Endodermal cell (in vitro differentiated cells): Measurements from ENCODE around the gene DYNC1H1. TPM values are rescaled to one million over a fixed set of nuclear protein-coding genes. Genes with fewer than 3 reads are reported as not detected.
A peak's percentile ranks its signal among the peaks of the same experiment; 100 is the strongest.

Experiments used
- DNase-seq: peaks from one replicate; pipeline ENCODE4 v3.0.0-alpha.2; 2017
- H3K27ac ChIP-seq: 2 replicates; pipeline ENCODE4 v1.5.1; 2013; ENCODE audit warnings: mild to moderate bottlenecking, low read depth, low read length, moderate library complexity
- H3K27me3 ChIP-seq: 2 replicates; pipeline ENCODE4 v1.6.1; 2013; ENCODE audit warnings: mild to moderate bottlenecking, low read length, moderate library complexity; ENCODE audit not compliant: insufficient read depth, control insufficient read depth, poor library complexity, severe bottlenecking
- H3K36me3 ChIP-seq: 2 replicates; pipeline ENCODE4 v1.7.0; 2013; ENCODE audit warnings: mild to moderate bottlenecking, low read length, moderate library complexity; ENCODE audit not compliant: control insufficient read depth, insufficient read depth
- H3K4me1 ChIP-seq: one replicate; pipeline ENCODE4 v1.7.0; 2013; ENCODE audit warnings: low read length; ENCODE audit not compliant: control insufficient read depth, insufficient read depth
- H3K4me3 ChIP-seq: 2 replicates; pipeline ENCODE4 v1.5.1; 2013; ENCODE audit warnings: mild to moderate bottlenecking, low read length, moderate library complexity
- H3K9ac ChIP-seq: 2 replicates; pipeline ENCODE4 v1.6.1; 2013; ENCODE audit warnings: mild to moderate bottlenecking, low read length, moderate library complexity; ENCODE audit not compliant: poor library complexity, severe bottlenecking; ENCODE audit errors: extremely low read depth
- H3K9me3 ChIP-seq: 2 replicates; pipeline ENCODE4 v1.6.1; 2013; ENCODE audit warnings: mild to moderate bottlenecking, low read length, moderate library complexity; ENCODE audit not compliant: control insufficient read depth
- H3K27ac Mint-ChIP-seq: 2 replicates; pipeline ENCODE4 v1.8.0; 2020; ENCODE audit warnings: mixed read lengths
- H3K27me3 Mint-ChIP-seq: 2 replicates; pipeline ENCODE4 v1.8.0; 2021; ENCODE audit warnings: mild to moderate bottlenecking, mixed read lengths; ENCODE audit not compliant: insufficient read depth
- H3K36me3 Mint-ChIP-seq: 2 replicates; pipeline ENCODE4 v1.8.0; 2020; ENCODE audit warnings: low read depth, mixed read lengths
- H3K4me1 Mint-ChIP-seq: 2 replicates; pipeline ENCODE4 v1.8.0; 2020; ENCODE audit warnings: mixed read lengths
- H3K4me3 Mint-ChIP-seq: 2 replicates; pipeline ENCODE4 v1.8.0; 2020; ENCODE audit warnings: mild to moderate bottlenecking, moderate library complexity, mixed read lengths
- H3K9me3 Mint-ChIP-seq: 2 replicates; pipeline ENCODE4 v1.8.0; 2020; ENCODE audit warnings: mild to moderate bottlenecking, mixed read lengths
- WGBS, 2 experiments: methylation state at CpG; one replicate each; pipeline versions ENCODE4 v1.1.5 to v1.1.7; 2013; ENCODE audit warnings: missing lambda C conversion rate in 2 of 2, mixed read lengths in 1 of 2; ENCODE audit not compliant: insufficient coverage in 1 of 2, insufficient read length in 1 of 2; 5-methylcytosine and 5-hydroxymethylcytosine counted together
- total RNA-seq, 2 donors: library from RNA; stranded (reverse); fragmentation: NEBNext Ultra II Directional in 1 of 2; extraction: Animal tissue kit (Norgen Biotek cat#: 25700) in 1 of 2; gene quantifications; 2 replicates in 1 of 2; 3 replicates in 1 of 2; pipeline ENCODE4 v1.2.1, GENCODE V29; 2021
- TF ChIP-seq, protein P1 (sequence below): fragments of 200-600 bp; sonication (generic); conservative IDR thresholded peaks from 2 replicates; pipeline ENCODE4 v1.5.0; 2021; ENCODE audit warnings: antibody characterized with exemption, mild to moderate bottlenecking

Gene DYNC1H1
- total RNA-seq, 2 donors from 2014 or later: 438 to 443 TPM

- no peaks in the 10 kb centered on the region for H3K36me3 ChIP-seq
- no peaks in the 10 kb centered on the region for H3K9me3 ChIP-seq
- Mint-ChIP-seq H3K36me3 (peaks cover 24% of the 10 kb centered on the region), H3K27ac (no peak overlapping the region), H3K9me3 (no peaks in the 10 kb centered on the region), H3K4me1 (peaks cover 35% of the 10 kb centered on the region), H3K4me3 (no peak overlapping the region), H3K27me3 (peaks cover 50% of the 10 kb centered on the region)
- H3K4me1 ChIP-seq: peaks cover 5% of the 10 kb centered on the region
- H3K27me3 ChIP-seq: no peaks in the 10 kb centered on the region
- no peak overlapping the region for H3K27ac ChIP-seq
- no peak overlapping the region for H3K4me3 ChIP-seq
- DNase-seq: no peak
- TF ChIP-seq, protein P1, sequence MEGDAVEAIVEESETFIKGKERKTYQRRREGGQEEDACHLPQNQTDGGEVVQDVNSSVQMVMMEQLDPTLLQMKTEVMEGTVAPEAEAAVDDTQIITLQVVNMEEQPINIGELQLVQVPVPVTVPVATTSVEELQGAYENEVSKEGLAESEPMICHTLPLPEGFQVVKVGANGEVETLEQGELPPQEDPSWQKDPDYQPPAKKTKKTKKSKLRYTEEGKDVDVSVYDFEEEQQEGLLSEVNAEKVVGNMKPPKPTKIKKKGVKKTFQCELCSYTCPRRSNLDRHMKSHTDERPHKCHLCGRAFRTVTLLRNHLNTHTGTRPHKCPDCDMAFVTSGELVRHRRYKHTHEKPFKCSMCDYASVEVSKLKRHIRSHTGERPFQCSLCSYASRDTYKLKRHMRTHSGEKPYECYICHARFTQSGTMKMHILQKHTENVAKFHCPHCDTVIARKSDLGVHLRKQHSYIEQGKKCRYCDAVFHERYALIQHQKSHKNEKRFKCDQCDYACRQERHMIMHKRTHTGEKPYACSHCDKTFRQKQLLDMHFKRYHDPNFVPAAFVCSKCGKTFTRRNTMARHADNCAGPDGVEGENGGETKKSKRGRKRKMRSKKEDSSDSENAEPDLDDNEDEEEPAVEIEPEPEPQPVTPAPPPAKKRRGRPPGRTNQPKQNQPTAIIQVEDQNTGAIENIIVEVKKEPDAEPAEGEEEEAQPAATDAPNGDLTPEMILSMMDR: no peak
- 77 to 84% methylated on average over 4 to 7 of the region's 7 CpGs for WGBS, 2 experiments
- H3K9ac ChIP-seq: no peak overlapping the region
Measured at GRCh38 chr14:102058146-102058545, 93.8 kb downstream of the DYNC1H1 start.

- Mint-ChIP-seq H3K36me3 (peaks cover 16% of the 10 kb centered on the region), H3K4me3 (no peak overlapping the region), H3K4me1 (peaks cover 39% of the 10 kb centered on the region), H3K27ac (no peak overlapping the region), H3K27me3 (peaks cover 50% of the 10 kb centered on the region), H3K9me3 (no peaks in the 10 kb centered on the region)
- Histone ChIP-seq H3K9me3 (no peaks in the 10 kb centered on the region), H3K36me3 (no peaks in the 10 kb centered on the region), H3K4me3 (no peak overlapping the region), H3K27ac (no peak overlapping the region), H3K4me1 (peaks cover 8% of the 10 kb centered on the region), H3K27me3 (no peaks in the 10 kb centered on the region), H3K9ac (no peak overlapping the region)
- WGBS, 2 experiments: 80 to 95% methylated on average over 4 to 5 of the region's 5 CpGs
- TF ChIP-seq, protein P1: no peak
- DNase-seq: no peak
Measured at GRCh38 chr14:102058961-102059360, 94.6 kb downstream of the DYNC1H1 start.

GRCh38 chr14:102063109-102063807 is 98.9 kb downstream of the DYNC1H1 start:
- peaks cover 25% of the 10 kb centered on the region for H3K27me3 Mint-ChIP-seq
- Histone ChIP-seq H3K4me1 (peaks cover 6% of the 10 kb centered on the region), H3K36me3 (no peaks in the 10 kb centered on the region), H3K9me3 (no peaks in the 10 kb centered on the region), H3K9ac (no peak overlapping the region), H3K27ac (no peak overlapping the region), H3K27me3 (no peaks in the 10 kb centered on the region), H3K4me3 (no peak overlapping the region)
- peak; percentile 84 for DNase-seq
- 60 to 67% methylated on average over 8 to 26 of the region's 26 CpGs for whole genome bisulfite sequencing, 2 experiments
- TF ChIP-seq, protein P1: peak; percentile 55
- peaks cover 13% of the 10 kb centered on the region for H3K4me1 Mint-ChIP-seq
- H3K36me3 Mint-ChIP-seq: no peaks in the 10 kb centered on the region
- H3K9me3 Mint-ChIP-seq: no peaks in the 10 kb centered on the region
- H3K27ac Mint-ChIP-seq: no peak overlapping the region
- H3K4me3 Mint-ChIP-seq: no peak overlapping the region
